ENCODE data around the gene ALDH1A3.

DNA sequence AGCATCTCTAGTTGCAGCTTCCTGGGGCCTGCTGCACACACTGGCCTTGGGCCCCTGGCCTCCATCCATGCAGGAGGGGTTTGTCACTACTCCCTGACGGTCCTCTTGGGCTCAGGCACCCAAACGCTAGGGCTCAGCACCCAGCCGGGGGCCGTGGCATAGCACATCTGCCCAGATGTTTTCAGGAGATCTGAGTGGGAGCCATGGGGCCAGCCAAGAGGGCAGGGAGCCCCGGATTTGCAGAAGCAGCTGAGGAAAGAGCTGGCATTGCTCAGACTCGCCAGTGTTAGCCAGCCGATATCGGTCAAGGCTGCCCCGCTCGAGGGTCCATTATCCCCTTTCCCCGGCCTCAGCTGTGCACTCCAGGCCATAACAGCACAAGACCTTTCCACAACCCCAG is 1.5 kb upstream of the ALDH1A3 start:
- TF ChIP-seq, protein P1, sequence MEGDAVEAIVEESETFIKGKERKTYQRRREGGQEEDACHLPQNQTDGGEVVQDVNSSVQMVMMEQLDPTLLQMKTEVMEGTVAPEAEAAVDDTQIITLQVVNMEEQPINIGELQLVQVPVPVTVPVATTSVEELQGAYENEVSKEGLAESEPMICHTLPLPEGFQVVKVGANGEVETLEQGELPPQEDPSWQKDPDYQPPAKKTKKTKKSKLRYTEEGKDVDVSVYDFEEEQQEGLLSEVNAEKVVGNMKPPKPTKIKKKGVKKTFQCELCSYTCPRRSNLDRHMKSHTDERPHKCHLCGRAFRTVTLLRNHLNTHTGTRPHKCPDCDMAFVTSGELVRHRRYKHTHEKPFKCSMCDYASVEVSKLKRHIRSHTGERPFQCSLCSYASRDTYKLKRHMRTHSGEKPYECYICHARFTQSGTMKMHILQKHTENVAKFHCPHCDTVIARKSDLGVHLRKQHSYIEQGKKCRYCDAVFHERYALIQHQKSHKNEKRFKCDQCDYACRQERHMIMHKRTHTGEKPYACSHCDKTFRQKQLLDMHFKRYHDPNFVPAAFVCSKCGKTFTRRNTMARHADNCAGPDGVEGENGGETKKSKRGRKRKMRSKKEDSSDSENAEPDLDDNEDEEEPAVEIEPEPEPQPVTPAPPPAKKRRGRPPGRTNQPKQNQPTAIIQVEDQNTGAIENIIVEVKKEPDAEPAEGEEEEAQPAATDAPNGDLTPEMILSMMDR (IDR thresholded peaks at IDR 0.05; ENCODE audit: low read depth, low read length), result no peak
- no peak for TF ChIP-seq POLR2A (IDR thresholded peaks at IDR 0.05; ENCODE audit: extremely low read depth, insufficient read length)
